GM23338 (cell line): Measurements from ENCODE around the gene SCIN. TPM values are rescaled to one million over a fixed set of nuclear protein-coding genes. Genes with fewer than 3 reads are reported as not detected.

Experiments used
- ATAC-seq: fragments of 200-7000 bp; cut with Tn5 transposase; 3 replicates; pipeline ENCODE4 v1.9.1; 2020
- DNase-seq: peaks from one replicate; pipeline ENCODE4 v3.0.0-alpha.2; 2015; ENCODE audit warnings: low spot score
- H2AFZ ChIP-seq: fragments of 200-600 bp; sonication (generic); 2 replicates; pipeline ENCODE4 v1.8.0; 2016; ENCODE audit warnings: antibody characterized with exemption, mild to moderate bottlenecking, moderate library complexity
- H3F3A ChIP-seq: fragments of 200-600 bp; sonication (generic); replicated peaks from 2 replicates; pipeline ENCODE4 v1.8.0; 2017; ENCODE audit warnings: antibody characterized with exemption, mixed run types, low read depth
- H3K27ac ChIP-seq: fragments of 200-600 bp; sonication (generic); 2 replicates; pipeline ENCODE4 v1.6.1; 2016; ENCODE audit warnings: low read depth
- H3K27me3 ChIP-seq: fragments of 200-600 bp; sonication (generic); 2 replicates; pipeline ENCODE4 v1.8.0; 2016; ENCODE audit warnings: mild to moderate bottlenecking, mixed run types, moderate library complexity; ENCODE audit not compliant: insufficient read depth
- H3K36me3 ChIP-seq: fragments of 200-600 bp; sonication (generic); 2 replicates; pipeline ENCODE4 v1.8.0; 2016; ENCODE audit warnings: mild to moderate bottlenecking; ENCODE audit not compliant: insufficient read depth
- H3K4me1 ChIP-seq: fragments of 200-600 bp; sonication (generic); 2 replicates; pipeline ENCODE4 v1.8.0; 2016; ENCODE audit warnings: mild to moderate bottlenecking, moderate library complexity; ENCODE audit not compliant: insufficient read depth
- H3K4me2 ChIP-seq: fragments of 200-600 bp; sonication (generic); 2 replicates; pipeline ENCODE4 v1.7.1; 2017; ENCODE audit warnings: mixed run types
- H3K4me3 ChIP-seq: fragments of 200-600 bp; sonication (generic); 2 replicates; pipeline ENCODE4 v1.6.1; 2016; ENCODE audit warnings: mixed run types
- H3K79me2 ChIP-seq: fragments of 200-600 bp; sonication (generic); replicated peaks from 2 replicates; pipeline ENCODE4 v1.8.0; 2017; ENCODE audit warnings: mild to moderate bottlenecking; ENCODE audit not compliant: insufficient read depth
- H3K9me2 ChIP-seq: fragments of 200-600 bp; sonication (generic); 2 replicates; pipeline ENCODE4 v1.8.0; 2017; ENCODE audit not compliant: insufficient read depth
- H4K20me1 ChIP-seq: fragments of 200-600 bp; sonication (generic); replicated peaks from 2 replicates; pipeline ENCODE4 v1.8.0; 2017; ENCODE audit warnings: mild to moderate bottlenecking; ENCODE audit not compliant: insufficient read depth
- H3K27ac Mint-ChIP-seq: 2 replicates; pipeline ENCODE4 v1.8.0; 2020; ENCODE audit warnings: inconsistent platforms, mild to moderate bottlenecking, moderate library complexity, mixed read lengths
- H3K27me3 Mint-ChIP-seq: 3 replicates; pipeline ENCODE4 v1.8.0; 2022; ENCODE audit warnings: low read depth, mild to moderate bottlenecking, moderate library complexity, mixed read lengths, inconsistent platforms; ENCODE audit not compliant: insufficient read depth, poor library complexity
- H3K36me3 Mint-ChIP-seq: 3 replicates; pipeline ENCODE4 v1.8.0; 2021; ENCODE audit warnings: low read depth, mild to moderate bottlenecking, inconsistent platforms, moderate library complexity, mixed read lengths
- H3K4me1 Mint-ChIP-seq: 3 replicates; pipeline ENCODE4 v1.8.0; 2020; ENCODE audit warnings: mild to moderate bottlenecking, inconsistent platforms, mixed read lengths
- H3K4me3 Mint-ChIP-seq: 3 replicates; pipeline ENCODE4 v1.8.0; 2021; ENCODE audit warnings: moderate library complexity, mild to moderate bottlenecking, inconsistent platforms, mixed read lengths
- H3K9me3 Mint-ChIP-seq: 3 replicates; pipeline ENCODE4 v1.8.0; 2020; ENCODE audit warnings: moderate library complexity, mild to moderate bottlenecking, inconsistent platforms, mixed read lengths
- EZH2 ChIP-seq: fragments of 200-600 bp; sonication (generic); IDR thresholded peaks from one replicate; pipeline ENCODE4 v1.8.0; 2017; ENCODE audit warnings: antibody characterized with exemption, mild to moderate bottlenecking, low read depth; ENCODE audit not compliant: unreplicated experiment
- STAT1 ChIP-seq: IDR thresholded peaks from one replicate; pipeline ENCODE4 v1.6.1; 2016; ENCODE audit warnings: antibody characterized with exemption; ENCODE audit not compliant: unreplicated experiment
- polyA plus RNA-seq: library from polyadenylated mRNA; unstranded; fragments of >200 nt; fragmentation: Nextera tagmentation; extraction: Ambion mirVana; gene quantifications from 2 replicates; pipeline ENCODE4 v1.2.1, GENCODE V29; 2016
- small RNA-seq: library from RNA; depleted of rRNA; stranded (forward); fragments of <200 nt; gene quantifications from one replicate; pipeline ENCODE3, GENCODE V24; 2014; ENCODE audit warnings: low replicate concordance
- total RNA-seq: library from RNA; depleted of rRNA; stranded (reverse); fragments of >200 nt; shearing (Covaris generic); gene quantifications from 2 replicates; pipeline ENCODE4 v1.2.3, GENCODE V29; 2014; rRNA removed
- TF ChIP-seq, protein P1 (sequence below): IDR thresholded peaks from one replicate; pipeline ENCODE4 v1.6.1; 2018; ENCODE audit warnings: antibody characterized with exemption; ENCODE audit not compliant: unreplicated experiment

The SCIN gene
- total and polyA plus RNA-seq, 2 experiments from 2014 or later = 0.80 to 0.92 TPM

DNA sequence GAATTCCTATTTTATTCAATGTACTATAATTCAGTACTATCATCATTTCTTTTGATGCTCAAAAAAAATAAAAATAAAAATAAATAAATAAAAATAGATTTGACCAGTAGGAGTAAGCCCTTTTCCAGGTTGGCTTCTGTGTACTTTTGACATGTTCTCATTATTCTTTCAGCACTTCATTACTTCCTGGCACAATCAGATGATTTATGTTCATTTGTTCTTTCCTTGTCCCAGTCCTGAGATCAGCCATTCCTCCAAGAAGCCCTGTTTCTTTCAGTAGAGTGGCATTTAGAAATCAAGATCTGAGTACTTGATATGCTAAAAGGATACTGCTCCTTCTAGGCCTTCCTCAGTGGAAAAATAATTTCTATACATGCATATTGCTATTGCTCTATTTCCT lies 137.8 kb downstream of the SCIN start:
- no peak for ATAC-seq
- no peaks in the 10 kb centered on the region for H3K79me2 ChIP-seq
- no peak overlapping the region for H2AFZ ChIP-seq
- no peaks in the 10 kb centered on the region for H3K9me3 Mint-ChIP-seq
- H3K9me2 ChIP-seq = no peaks in the 10 kb centered on the region
- no peak for TF ChIP-seq EZH2
- TF ChIP-seq STAT1 = no peak
- TF ChIP-seq, protein P1, sequence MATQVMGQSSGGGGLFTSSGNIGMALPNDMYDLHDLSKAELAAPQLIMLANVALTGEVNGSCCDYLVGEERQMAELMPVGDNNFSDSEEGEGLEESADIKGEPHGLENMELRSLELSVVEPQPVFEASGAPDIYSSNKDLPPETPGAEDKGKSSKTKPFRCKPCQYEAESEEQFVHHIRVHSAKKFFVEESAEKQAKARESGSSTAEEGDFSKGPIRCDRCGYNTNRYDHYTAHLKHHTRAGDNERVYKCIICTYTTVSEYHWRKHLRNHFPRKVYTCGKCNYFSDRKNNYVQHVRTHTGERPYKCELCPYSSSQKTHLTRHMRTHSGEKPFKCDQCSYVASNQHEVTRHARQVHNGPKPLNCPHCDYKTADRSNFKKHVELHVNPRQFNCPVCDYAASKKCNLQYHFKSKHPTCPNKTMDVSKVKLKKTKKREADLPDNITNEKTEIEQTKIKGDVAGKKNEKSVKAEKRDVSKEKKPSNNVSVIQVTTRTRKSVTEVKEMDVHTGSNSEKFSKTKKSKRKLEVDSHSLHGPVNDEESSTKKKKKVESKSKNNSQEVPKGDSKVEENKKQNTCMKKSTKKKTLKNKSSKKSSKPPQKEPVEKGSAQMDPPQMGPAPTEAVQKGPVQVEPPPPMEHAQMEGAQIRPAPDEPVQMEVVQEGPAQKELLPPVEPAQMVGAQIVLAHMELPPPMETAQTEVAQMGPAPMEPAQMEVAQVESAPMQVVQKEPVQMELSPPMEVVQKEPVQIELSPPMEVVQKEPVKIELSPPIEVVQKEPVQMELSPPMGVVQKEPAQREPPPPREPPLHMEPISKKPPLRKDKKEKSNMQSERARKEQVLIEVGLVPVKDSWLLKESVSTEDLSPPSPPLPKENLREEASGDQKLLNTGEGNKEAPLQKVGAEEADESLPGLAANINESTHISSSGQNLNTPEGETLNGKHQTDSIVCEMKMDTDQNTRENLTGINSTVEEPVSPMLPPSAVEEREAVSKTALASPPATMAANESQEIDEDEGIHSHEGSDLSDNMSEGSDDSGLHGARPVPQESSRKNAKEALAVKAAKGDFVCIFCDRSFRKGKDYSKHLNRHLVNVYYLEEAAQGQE = no peak
- H3K4me2 ChIP-seq = no peak overlapping the region
- H3K27ac Mint-ChIP-seq = no peak overlapping the region
- no peak overlapping the region for H3K4me3 ChIP-seq
- no peaks in the 10 kb centered on the region for H4K20me1 ChIP-seq
- H3K27me3 ChIP-seq = no peaks in the 10 kb centered on the region
- H3K27me3 Mint-ChIP-seq = no peaks in the 10 kb centered on the region
- H3K4me3 Mint-ChIP-seq = no peak overlapping the region
- H3K36me3 ChIP-seq = no peaks in the 10 kb centered on the region
- no peak for DNase-seq
- H3K4me1 ChIP-seq = peaks cover 16% of the 10 kb centered on the region
- no peaks in the 10 kb centered on the region for H3F3A ChIP-seq
- H3K27ac ChIP-seq = no peak overlapping the region
- no peaks in the 10 kb centered on the region for H3K36me3 Mint-ChIP-seq
- peaks cover 15% of the 10 kb centered on the region for H3K4me1 Mint-ChIP-seq

Small RNA genes within 50 kb of the gene (small RNA-seq; reads per million reads assigned to genes)
- not detected for gene RF00264

Other genes starting within 250 kb of the SCIN start
- gene VWDE, start 166.9 kb upstream of the SCIN start, total RNA-seq = 35.3 and 45.5 TPM in 2 replicates
- 17.4 and 24.6 TPM in 2 replicates for gene VWDE, start 166.9 kb upstream of the SCIN start, polyA plus RNA-seq
- 48.9 and 49.2 TPM in 2 replicates for gene ARL4A, start 116.9 kb downstream of the SCIN start, total RNA-seq
- gene ARL4A, start 116.9 kb downstream of the SCIN start, polyA plus RNA-seq = 76.1 and 82.5 TPM in 2 replicates